Suprapubic skin (tissue), 4 donors: ENCODE data around the gene LPCAT1.

Experiments
- EP300 ChIP-seq: sonication (generic); formaldehyde crosslinking; IDR thresholded peaks from one replicate; pipeline ENCODE4 v1.6.1; 2017; ENCODE audit warnings: antibody characterized with exemption
- POLR2A ChIP-seq, 2 donors: fragments of 450-650 bp; IDR thresholded peaks; one replicate each; pipeline ENCODE4 v1.6.1; 2017; ENCODE audit warnings: antibody characterized with exemption in 2 of 2, mild to moderate bottlenecking in 2 of 2, moderate library complexity in 2 of 2
- POLR2AphosphoS5 ChIP-seq, 3 donors: sonication (generic); formaldehyde crosslinking; IDR thresholded peaks; one replicate each; pipeline ENCODE4 v1.6.1; 2017; ENCODE audit warnings: antibody characterized with exemption in 3 of 3
- TF ChIP-seq, protein P1 (sequence below), 2 donors: fragments of 200-600 bp in 1 of 2; fragments of 450-650 bp in 1 of 2; sonication (generic) in 1 of 2; IDR thresholded peaks; one replicate each; pipeline ENCODE4 v1.5.1; 2016 to 2019; ENCODE audit warnings: antibody characterized with exemption in 2 of 2, mild to moderate bottlenecking in 1 of 2, moderate library complexity in 1 of 2

DNA sequence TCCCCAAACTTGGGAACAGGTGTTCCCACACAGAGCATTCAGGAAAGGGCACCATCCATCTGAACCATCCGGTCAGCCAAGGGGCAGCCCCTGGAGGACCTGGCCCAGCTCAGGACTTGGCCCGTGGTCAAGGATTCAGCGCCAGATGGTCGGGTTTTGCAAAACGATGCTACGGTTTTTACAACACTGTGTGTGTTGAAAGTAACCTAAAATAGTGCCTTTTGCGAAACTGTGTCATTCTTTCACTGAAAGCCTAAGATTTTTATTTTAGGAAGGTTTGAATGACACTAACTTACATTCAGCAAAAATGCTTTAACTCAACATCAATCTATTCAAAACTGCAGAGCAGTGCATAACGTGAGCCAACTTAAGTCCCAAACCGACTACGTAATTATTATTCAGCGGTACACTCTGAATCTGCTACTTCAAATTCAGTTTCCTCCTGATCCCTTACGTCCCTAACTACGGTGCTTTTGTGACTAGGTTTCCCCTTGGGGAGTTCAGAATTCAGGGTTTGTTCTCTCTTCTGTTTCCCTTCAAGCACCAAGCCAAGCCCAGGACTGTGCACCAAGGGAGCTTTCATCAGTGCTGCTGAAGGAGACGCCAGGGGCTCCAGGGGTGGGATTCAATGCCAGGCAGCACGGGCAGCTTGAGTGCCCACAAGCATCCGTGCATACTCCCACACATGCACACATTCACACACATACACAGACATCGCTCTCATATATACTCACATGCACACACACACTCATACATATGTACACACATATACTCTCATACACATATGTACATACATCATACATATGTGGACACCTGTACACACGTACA, 25.8 kb downstream of the LPCAT1 start:
- TF ChIP-seq, protein P1, sequence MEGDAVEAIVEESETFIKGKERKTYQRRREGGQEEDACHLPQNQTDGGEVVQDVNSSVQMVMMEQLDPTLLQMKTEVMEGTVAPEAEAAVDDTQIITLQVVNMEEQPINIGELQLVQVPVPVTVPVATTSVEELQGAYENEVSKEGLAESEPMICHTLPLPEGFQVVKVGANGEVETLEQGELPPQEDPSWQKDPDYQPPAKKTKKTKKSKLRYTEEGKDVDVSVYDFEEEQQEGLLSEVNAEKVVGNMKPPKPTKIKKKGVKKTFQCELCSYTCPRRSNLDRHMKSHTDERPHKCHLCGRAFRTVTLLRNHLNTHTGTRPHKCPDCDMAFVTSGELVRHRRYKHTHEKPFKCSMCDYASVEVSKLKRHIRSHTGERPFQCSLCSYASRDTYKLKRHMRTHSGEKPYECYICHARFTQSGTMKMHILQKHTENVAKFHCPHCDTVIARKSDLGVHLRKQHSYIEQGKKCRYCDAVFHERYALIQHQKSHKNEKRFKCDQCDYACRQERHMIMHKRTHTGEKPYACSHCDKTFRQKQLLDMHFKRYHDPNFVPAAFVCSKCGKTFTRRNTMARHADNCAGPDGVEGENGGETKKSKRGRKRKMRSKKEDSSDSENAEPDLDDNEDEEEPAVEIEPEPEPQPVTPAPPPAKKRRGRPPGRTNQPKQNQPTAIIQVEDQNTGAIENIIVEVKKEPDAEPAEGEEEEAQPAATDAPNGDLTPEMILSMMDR (IDR thresholded peaks at IDR 0.05): no peak
- TF ChIP-seq POLR2A (IDR thresholded peaks at IDR 0.05) (no peak), POLR2AphosphoS5 (IDR thresholded peaks at IDR 0.05) (no peak), EP300 (no peak)
